Measurements from ENCODE around the gene FBXL4. TPM values are rescaled to one million over a fixed set of nuclear protein-coding genes. Genes with fewer than 3 reads are reported as not detected.

The FBXL4 gene
- total and polyA plus RNA-seq, 2 donors (not counting 1 experiment from before 2014, with no cell fraction given), result 16.8 to 18.1 TPM

DNA sequence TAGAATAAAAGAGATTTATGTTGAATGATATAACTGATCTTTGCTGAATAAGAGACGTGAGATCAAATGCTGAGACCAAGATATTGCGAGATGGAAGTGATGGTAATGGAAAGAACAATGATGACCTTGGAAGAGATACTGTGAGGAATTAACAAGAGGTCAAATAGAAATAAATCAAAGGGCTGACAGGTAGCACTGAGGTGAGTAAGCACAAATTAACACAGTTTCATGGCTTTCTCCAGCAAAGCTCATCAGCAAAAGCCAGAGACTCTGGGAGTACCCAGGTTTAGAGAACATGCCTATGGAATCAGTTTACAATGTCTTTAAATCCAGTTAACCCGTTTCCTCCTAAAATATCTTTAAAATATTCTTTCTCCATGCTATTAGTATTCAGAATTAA lies 60.1 kb downstream of the FBXL4 start:
- no peak overlapping the region for H3K9ac ChIP-seq (ENCODE audit: insufficient read depth, low read length)
- no peak overlapping the region for H3K27ac ChIP-seq (ENCODE audit: insufficient read depth, low read length)
- no peak for DNase-seq (ENCODE audit: low read depth in 2 of 2)
- no peaks in the 10 kb centered on the region for H3K9me3 ChIP-seq (ENCODE audit: control insufficient read depth, insufficient read depth, low read depth, low read length)
- H2AFZ ChIP-seq (ENCODE audit: low read length), result no peak overlapping the region
- H4K20me1 ChIP-seq (ENCODE audit: control insufficient read depth, extremely low read depth, insufficient read depth, low read length), result no peaks in the 10 kb centered on the region
- H3K36me3 ChIP-seq (ENCODE audit: control insufficient read depth, insufficient read depth, low read length), result no peaks in the 10 kb centered on the region
- H3K27me3 ChIP-seq (ENCODE audit: control insufficient read depth, insufficient read depth, low read length), result no peaks in the 10 kb centered on the region
- TF ChIP-seq, protein P1, sequence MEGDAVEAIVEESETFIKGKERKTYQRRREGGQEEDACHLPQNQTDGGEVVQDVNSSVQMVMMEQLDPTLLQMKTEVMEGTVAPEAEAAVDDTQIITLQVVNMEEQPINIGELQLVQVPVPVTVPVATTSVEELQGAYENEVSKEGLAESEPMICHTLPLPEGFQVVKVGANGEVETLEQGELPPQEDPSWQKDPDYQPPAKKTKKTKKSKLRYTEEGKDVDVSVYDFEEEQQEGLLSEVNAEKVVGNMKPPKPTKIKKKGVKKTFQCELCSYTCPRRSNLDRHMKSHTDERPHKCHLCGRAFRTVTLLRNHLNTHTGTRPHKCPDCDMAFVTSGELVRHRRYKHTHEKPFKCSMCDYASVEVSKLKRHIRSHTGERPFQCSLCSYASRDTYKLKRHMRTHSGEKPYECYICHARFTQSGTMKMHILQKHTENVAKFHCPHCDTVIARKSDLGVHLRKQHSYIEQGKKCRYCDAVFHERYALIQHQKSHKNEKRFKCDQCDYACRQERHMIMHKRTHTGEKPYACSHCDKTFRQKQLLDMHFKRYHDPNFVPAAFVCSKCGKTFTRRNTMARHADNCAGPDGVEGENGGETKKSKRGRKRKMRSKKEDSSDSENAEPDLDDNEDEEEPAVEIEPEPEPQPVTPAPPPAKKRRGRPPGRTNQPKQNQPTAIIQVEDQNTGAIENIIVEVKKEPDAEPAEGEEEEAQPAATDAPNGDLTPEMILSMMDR (conservative IDR thresholded peaks at IDR 0.05 in 1 of 2, IDR thresholded peaks at IDR 0.05 in 1 of 2; ENCODE audit: low read depth in 1 of 2, low read length in 2 of 2), result no peak
- no peak for TF ChIP-seq EZH2 (IDR thresholded peaks at IDR 0.05; ENCODE audit: low read length, missing control alignments)
- no peak overlapping the region for H3K4me3 ChIP-seq (replicated peaks in 1 of 4; ENCODE audit: control extremely low read depth in 1 of 4, insufficient read depth in 1 of 4, low read depth in 3 of 4, low read length in 4 of 4)
- H3K4me2 ChIP-seq (ENCODE audit: extremely low read depth, insufficient read depth, low read length), result no peak overlapping the region
- H3K4me1 ChIP-seq (ENCODE audit: control insufficient read depth, extremely low read depth, insufficient read depth, low read length), result no peaks in the 10 kb centered on the region
- no peaks in the 10 kb centered on the region for H3K79me2 ChIP-seq (ENCODE audit: control insufficient read depth, insufficient read depth, low read length)

DNA sequence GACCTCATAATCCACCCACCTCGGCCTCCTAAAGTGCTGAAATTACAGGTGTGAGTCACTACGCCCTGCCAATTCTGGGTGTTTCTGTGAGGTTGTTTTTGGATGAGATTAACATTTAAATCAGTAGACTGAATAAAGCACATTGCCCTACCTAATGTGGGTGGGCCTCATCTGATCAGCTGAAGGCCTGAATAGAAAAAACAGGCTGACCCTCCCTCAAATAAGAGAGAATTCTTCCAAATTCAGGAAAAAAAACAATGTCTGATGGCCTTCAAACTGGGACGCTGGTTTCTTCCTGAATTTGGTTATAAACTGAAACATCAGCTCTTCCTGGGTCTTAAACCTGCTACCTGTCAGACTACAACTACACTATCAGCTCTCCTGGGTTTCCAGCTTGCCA lies 62.4 kb downstream of the FBXL4 start:
- H3K4me2 ChIP-seq (ENCODE audit: extremely low read depth, insufficient read depth, low read length), result no peak overlapping the region
- H3K9ac ChIP-seq (ENCODE audit: insufficient read depth, low read length), result no peak overlapping the region
- H3K79me2 ChIP-seq (ENCODE audit: control insufficient read depth, insufficient read depth, low read length), result no peaks in the 10 kb centered on the region
- no peaks in the 10 kb centered on the region for H3K27me3 ChIP-seq (ENCODE audit: control insufficient read depth, insufficient read depth, low read length)
- DNase-seq (ENCODE audit: low read depth in 2 of 2), result no peak
- H3K9me3 ChIP-seq (ENCODE audit: control insufficient read depth, insufficient read depth, low read depth, low read length), result no peaks in the 10 kb centered on the region
- TF ChIP-seq, protein P1 (conservative IDR thresholded peaks at IDR 0.05 in 1 of 2, IDR thresholded peaks at IDR 0.05 in 1 of 2; ENCODE audit: low read depth in 1 of 2, low read length in 2 of 2), result no peak
- no peak for TF ChIP-seq EZH2 (IDR thresholded peaks at IDR 0.05; ENCODE audit: low read length, missing control alignments)
- H3K36me3 ChIP-seq (ENCODE audit: control insufficient read depth, insufficient read depth, low read length), result no peaks in the 10 kb centered on the region
- H3K4me1 ChIP-seq (ENCODE audit: control insufficient read depth, extremely low read depth, insufficient read depth, low read length), result no peaks in the 10 kb centered on the region
- H4K20me1 ChIP-seq (ENCODE audit: control insufficient read depth, extremely low read depth, insufficient read depth, low read length), result no peaks in the 10 kb centered on the region
- no peak overlapping the region for H2AFZ ChIP-seq (ENCODE audit: low read length)
- H3K27ac ChIP-seq (ENCODE audit: insufficient read depth, low read length), result no peak overlapping the region
- H3K4me3 ChIP-seq (replicated peaks in 1 of 4; ENCODE audit: control extremely low read depth in 1 of 4, insufficient read depth in 1 of 4, low read depth in 3 of 4, low read length in 4 of 4), result no peak overlapping the region

DNA sequence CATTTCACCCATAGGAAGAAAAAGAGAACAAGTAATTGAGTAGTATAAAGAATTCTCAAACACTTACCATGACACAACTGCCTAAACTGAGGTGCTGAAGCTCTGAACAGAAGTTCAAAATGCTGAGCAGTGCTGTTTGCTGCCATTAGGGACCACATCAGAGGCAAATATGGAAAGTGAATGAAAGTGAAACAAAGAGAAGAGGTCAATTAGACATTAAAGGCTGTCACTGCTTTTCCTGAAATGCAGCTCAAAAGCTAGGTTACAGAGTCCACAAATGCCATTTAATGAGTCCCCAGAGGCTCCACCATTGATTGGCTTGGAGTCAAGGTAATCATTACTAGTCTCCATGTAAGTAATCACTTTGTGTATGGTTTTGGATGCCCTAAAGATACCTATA lies 67.3 kb downstream of the FBXL4 start:
- no peaks in the 10 kb centered on the region for H3K4me1 ChIP-seq (ENCODE audit: control insufficient read depth, extremely low read depth, insufficient read depth, low read length)
- H4K20me1 ChIP-seq (ENCODE audit: control insufficient read depth, extremely low read depth, insufficient read depth, low read length), result no peaks in the 10 kb centered on the region
- H3K27ac ChIP-seq (ENCODE audit: insufficient read depth, low read length), result no peak overlapping the region
- no peaks in the 10 kb centered on the region for H3K27me3 ChIP-seq (ENCODE audit: control insufficient read depth, insufficient read depth, low read length)
- DNase-seq (ENCODE audit: low read depth in 2 of 2), result no peak
- H2AFZ ChIP-seq (ENCODE audit: low read length), result no peak overlapping the region
- H3K9ac ChIP-seq (ENCODE audit: insufficient read depth, low read length), result no peak overlapping the region
- H3K9me3 ChIP-seq (ENCODE audit: control insufficient read depth, insufficient read depth, low read depth, low read length), result no peaks in the 10 kb centered on the region
- no peak for TF ChIP-seq EZH2 (IDR thresholded peaks at IDR 0.05; ENCODE audit: low read length, missing control alignments)
- TF ChIP-seq, protein P1 (conservative IDR thresholded peaks at IDR 0.05 in 1 of 2, IDR thresholded peaks at IDR 0.05 in 1 of 2; ENCODE audit: low read depth in 1 of 2, low read length in 2 of 2), result no peak
- H3K4me2 ChIP-seq (ENCODE audit: extremely low read depth, insufficient read depth, low read length), result no peak overlapping the region
- no peaks in the 10 kb centered on the region for H3K79me2 ChIP-seq (ENCODE audit: control insufficient read depth, insufficient read depth, low read length)
- H3K4me3 ChIP-seq (replicated peaks in 1 of 4; ENCODE audit: control extremely low read depth in 1 of 4, insufficient read depth in 1 of 4, low read depth in 3 of 4, low read length in 4 of 4), result no peak overlapping the region
- H3K36me3 ChIP-seq (ENCODE audit: control insufficient read depth, insufficient read depth, low read length), result peaks cover under 1% of the 10 kb centered on the region
